Testis (tissue), 3 donors: ENCODE results near the gene ALG14. TPM values are rescaled to one million over a fixed set of nuclear protein-coding genes. Genes with fewer than 3 reads are reported as not detected.

Experiments used
- DNase-seq: peaks from one replicate; pipeline ENCODE4 v3.0.0-alpha.2; 2019
- H3K27ac ChIP-seq, 2 donors: fragments of 200-600 bp; sonication (generic); one replicate each; pipeline ENCODE4 v1.5.1; 2019
- H3K27me3 ChIP-seq: fragments of 200-600 bp; sonication (generic); one replicate; pipeline ENCODE4 v1.5.1; 2019
- H3K36me3 ChIP-seq: fragments of 200-600 bp; sonication (generic); one replicate; pipeline ENCODE4 v1.5.1; 2017; ENCODE audit warnings: low read depth; ENCODE audit errors: missing control alignments
- H3K4me1 ChIP-seq: fragments of 200-600 bp; sonication (generic); one replicate; pipeline ENCODE4 v1.5.1; 2019
- H3K4me3 ChIP-seq, 2 donors: fragments of 200-600 bp; sonication (generic); one replicate each; pipeline ENCODE4 v1.5.1; 2017 to 2019
- H3K9me3 ChIP-seq: fragments of 200-600 bp; sonication (generic); one replicate; pipeline ENCODE4 v1.5.1; 2017
- CTCF ChIP-seq, 3 experiments: fragments of 450-650 bp in 2 of 3; fragments of 200-600 bp in 1 of 3; sonication (generic) in 1 of 3; IDR thresholded peaks; one replicate each; pipeline ENCODE4 v1.5.1; 2016 to 2019; ENCODE audit warnings: antibody characterized with exemption in 3 of 3, mild to moderate bottlenecking in 2 of 3, moderate library complexity in 1 of 3
- POLR2A ChIP-seq: fragments of 450-650 bp; IDR thresholded peaks from one replicate; pipeline ENCODE4 v1.6.1; 2017; ENCODE audit warnings: antibody characterized with exemption, mild to moderate bottlenecking, moderate library complexity
- WGBS, 2 donors: methylation state at CpG; one replicate each; pipeline ENCODE4 v1.1.5; 2018; 5-methylcytosine and 5-hydroxymethylcytosine counted together
- intact Hi-C: fragments of 100-400 bp; cut with DNase I; formaldehyde crosslinking; loops from one replicate; pipeline ENCODE4 v1.15.1; 2023; ENCODE audit warnings: low total_unique reads
- polyA plus RNA-seq: library from polyadenylated mRNA; stranded (reverse); fragments of 350-450 nt; fragmentation: Illumina TruSeq; extraction: RNeasy Lipid Tissue Mini Kit (QIAGEN cat#74804); gene quantifications from one replicate; pipeline ENCODE4 v1.2.3, GENCODE V29; 2014; ENCODE audit warnings: low read depth, low replicate concordance; ENCODE audit not compliant: insufficient read depth
- total RNA-seq, 2 donors: library from RNA; depleted of rRNA; stranded (reverse); fragments of >200 nt; gene quantifications; one replicate each; pipeline ENCODE4 v1.2.3, GENCODE V29; 2016

ALG14 gene
- total and polyA plus RNA-seq, 3 donors from 2014 or later = 3.3 to 24.1 (median 5.3) TPM

GRCh38 chr1:95067062-95067461 lies 5.7 kb downstream of the ALG14 start:
- no peak for DNase-seq
- no peak overlapping the region for H3K4me3 ChIP-seq
- intact Hi-C loops = no loop called here
- no peaks in the 10 kb centered on the region for H3K36me3 ChIP-seq
- no peak for TF ChIP-seq CTCF (IDR thresholded peaks at IDR 0.05)
- TF ChIP-seq POLR2A = no peak
- H3K9me3 ChIP-seq = no peaks in the 10 kb centered on the region
- no peak overlapping the region for H3K27ac ChIP-seq
- 60 to 86% methylated on average over 2 of the region's 2 CpGs for WGBS, 2 donors
- H3K4me1 ChIP-seq = no peaks in the 10 kb centered on the region
- H3K27me3 ChIP-seq = no peaks in the 10 kb centered on the region

DNA sequence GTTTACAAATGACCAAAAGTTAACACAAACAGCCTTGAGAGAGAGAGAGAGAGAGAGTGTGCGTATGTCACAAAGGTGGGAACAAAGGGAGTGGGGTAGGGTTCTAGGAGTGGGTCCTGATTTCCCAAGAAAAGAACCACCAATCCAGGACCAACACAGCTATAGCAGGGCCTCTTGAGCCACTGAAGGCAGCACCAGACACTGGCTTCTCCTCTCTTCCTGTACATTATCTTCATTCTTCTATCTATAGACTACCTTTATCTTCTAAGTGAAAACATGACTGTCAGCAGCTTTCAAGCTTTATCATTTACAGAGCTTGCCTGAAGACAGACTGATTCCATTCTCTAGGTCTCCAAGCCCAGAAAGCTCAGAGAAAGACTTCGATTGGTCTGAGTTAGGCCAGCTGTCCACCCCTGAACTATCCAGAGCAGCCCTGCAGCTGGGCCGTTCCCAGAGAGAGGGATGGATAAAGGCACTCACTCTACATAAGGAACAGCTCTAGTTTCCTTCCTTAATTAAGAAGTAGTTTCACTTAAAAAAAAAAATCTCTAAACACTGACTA lies 11.2 kb downstream of the ALG14 start:
- Histone ChIP-seq H3K36me3 (no peaks in the 10 kb centered on the region), H3K4me3 (no peak overlapping the region), H3K9me3 (no peaks in the 10 kb centered on the region), H3K4me1 (no peaks in the 10 kb centered on the region), H3K27me3 (no peaks in the 10 kb centered on the region), H3K27ac (no peak overlapping the region)
- intact Hi-C loops = no loop called here
- DNase-seq = no peak
- TF ChIP-seq CTCF (IDR thresholded peaks at IDR 0.05) = no peak
- no peak for TF ChIP-seq POLR2A
- 63 to 66% methylated on average over 3 of the region's 3 CpGs for WGBS, 2 donors

DNA sequence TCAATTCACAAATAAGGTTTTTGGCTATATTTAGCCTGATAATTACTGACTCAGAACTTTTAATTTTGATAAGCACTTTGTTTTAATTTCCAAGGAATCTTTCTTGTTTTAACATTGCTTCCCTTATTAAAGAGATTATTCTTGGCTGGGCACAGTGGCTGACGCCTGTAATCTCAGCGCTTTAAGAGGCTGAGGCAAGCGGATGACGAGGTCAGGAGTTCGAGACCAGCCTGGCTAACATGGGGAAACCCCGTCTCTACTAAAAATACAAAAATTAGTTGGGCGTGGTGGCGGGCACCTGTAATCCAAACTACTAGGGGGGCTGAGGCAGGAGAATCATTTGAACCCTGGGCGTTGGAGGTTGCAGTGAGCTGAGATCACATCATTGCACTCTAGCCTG lies 13.8 kb downstream of the ALG14 start:
- Histone ChIP-seq H3K27ac (no peak overlapping the region), H3K4me1 (no peaks in the 10 kb centered on the region), H3K4me3 (no peak overlapping the region), H3K27me3 (no peaks in the 10 kb centered on the region), H3K36me3 (no peaks in the 10 kb centered on the region), H3K9me3 (no peaks in the 10 kb centered on the region)
- WGBS, 2 donors = 72 to 85% methylated on average over 9 of the region's 9 CpGs
- intact Hi-C loops = no loop called here
- DNase-seq = no peak
- no peak for TF ChIP-seq POLR2A
- TF ChIP-seq CTCF (IDR thresholded peaks at IDR 0.05) = no peak

DNA sequence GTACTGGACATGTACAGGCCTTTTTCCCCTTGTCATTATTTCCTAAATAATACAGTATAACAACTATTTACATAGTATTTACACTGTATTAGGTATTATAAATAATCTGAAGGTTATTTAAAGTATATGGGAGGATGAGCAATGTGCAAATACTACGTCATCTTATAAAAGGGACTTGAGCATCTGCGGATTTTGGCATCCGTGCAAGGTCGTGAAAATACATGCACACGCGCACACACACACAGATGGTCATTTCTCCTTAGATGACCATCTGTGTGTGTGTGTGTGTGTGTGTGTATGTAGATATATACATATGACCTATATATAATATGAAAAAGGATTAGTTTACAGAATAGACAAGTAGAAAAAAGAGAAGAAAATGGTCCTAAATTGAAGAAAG lies 15.4 kb downstream of the ALG14 start:
- DNase-seq = no peak
- WGBS, 2 donors = 88% methylated on average over 6 of the region's 6 CpGs
- H3K27ac ChIP-seq = no peak overlapping the region
- no peak for TF ChIP-seq POLR2A
- TF ChIP-seq CTCF (IDR thresholded peaks at IDR 0.05) = no peak
- H3K4me3 ChIP-seq = no peak overlapping the region
- H3K4me1 ChIP-seq = no peaks in the 10 kb centered on the region
- H3K9me3 ChIP-seq = no peaks in the 10 kb centered on the region
- no peaks in the 10 kb centered on the region for H3K27me3 ChIP-seq
- intact Hi-C loops = no loop called here
- no peaks in the 10 kb centered on the region for H3K36me3 ChIP-seq

- Histone ChIP-seq H3K9me3 (no peaks in the 10 kb centered on the region), H3K27ac (no peak overlapping the region), H3K27me3 (no peaks in the 10 kb centered on the region), H3K4me3 (no peak overlapping the region), H3K36me3 (no peaks in the 10 kb centered on the region), H3K4me1 (no peaks in the 10 kb centered on the region)
- WGBS, 2 donors = 57 to 78% methylated on average over 5 of the region's 5 CpGs
- no peak for DNase-seq
- TF ChIP-seq POLR2A = no peak
- intact Hi-C loops = loop anchor here (10.0 kb wide), 1 partner anchor 195 kb away; no protein-coding TSS in a partner anchor
These were observed 22.8 kb downstream of the ALG14 start for GRCh38 chr1:95049935-95050334.
